ENCODE measurements around the gene RASAL2.

DNA sequence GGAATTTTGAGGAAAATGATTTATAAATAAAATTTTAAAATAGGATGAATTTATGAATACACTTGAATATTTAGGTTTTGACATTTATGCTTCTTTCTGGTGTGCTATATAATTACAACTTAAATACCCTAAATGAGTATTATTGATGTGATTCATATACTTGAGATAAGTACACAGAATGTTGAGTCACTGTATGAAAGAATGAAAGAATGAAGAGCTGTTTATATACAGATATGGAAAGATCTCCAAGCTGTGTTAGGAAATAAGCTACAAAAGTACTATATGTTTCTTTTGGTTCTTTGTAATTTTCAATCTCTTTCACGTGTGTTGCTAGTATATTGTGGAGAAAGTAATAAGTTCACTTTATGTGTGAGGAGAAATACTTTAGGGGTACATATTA lies 147.2 kb downstream of the RASAL2 start:
- TF ChIP-seq, protein P1, sequence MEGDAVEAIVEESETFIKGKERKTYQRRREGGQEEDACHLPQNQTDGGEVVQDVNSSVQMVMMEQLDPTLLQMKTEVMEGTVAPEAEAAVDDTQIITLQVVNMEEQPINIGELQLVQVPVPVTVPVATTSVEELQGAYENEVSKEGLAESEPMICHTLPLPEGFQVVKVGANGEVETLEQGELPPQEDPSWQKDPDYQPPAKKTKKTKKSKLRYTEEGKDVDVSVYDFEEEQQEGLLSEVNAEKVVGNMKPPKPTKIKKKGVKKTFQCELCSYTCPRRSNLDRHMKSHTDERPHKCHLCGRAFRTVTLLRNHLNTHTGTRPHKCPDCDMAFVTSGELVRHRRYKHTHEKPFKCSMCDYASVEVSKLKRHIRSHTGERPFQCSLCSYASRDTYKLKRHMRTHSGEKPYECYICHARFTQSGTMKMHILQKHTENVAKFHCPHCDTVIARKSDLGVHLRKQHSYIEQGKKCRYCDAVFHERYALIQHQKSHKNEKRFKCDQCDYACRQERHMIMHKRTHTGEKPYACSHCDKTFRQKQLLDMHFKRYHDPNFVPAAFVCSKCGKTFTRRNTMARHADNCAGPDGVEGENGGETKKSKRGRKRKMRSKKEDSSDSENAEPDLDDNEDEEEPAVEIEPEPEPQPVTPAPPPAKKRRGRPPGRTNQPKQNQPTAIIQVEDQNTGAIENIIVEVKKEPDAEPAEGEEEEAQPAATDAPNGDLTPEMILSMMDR (IDR thresholded peaks at IDR 0.05), result no peak
- TF ChIP-seq POLR2AphosphoS5 (IDR thresholded peaks at IDR 0.05) (no peak), POLR2A (IDR thresholded peaks at IDR 0.05) (no peak), EP300 (IDR thresholded peaks at IDR 0.05) (no peak)

Measured in suprapubic skin (tissue), 4 donors.